GM21515 (cell line): ENCODE data around the gene UBA1.
A peak's percentile ranks its signal among the peaks of the same experiment; 100 is the strongest.

Experiments used
- ATAC-seq: cut with Tn5 transposase; IDR thresholded peaks from one replicate; pipeline ENCODE4 v1.9.1; 2021; ENCODE audit not compliant: unreplicated experiment

UBA1 gene

DNA sequence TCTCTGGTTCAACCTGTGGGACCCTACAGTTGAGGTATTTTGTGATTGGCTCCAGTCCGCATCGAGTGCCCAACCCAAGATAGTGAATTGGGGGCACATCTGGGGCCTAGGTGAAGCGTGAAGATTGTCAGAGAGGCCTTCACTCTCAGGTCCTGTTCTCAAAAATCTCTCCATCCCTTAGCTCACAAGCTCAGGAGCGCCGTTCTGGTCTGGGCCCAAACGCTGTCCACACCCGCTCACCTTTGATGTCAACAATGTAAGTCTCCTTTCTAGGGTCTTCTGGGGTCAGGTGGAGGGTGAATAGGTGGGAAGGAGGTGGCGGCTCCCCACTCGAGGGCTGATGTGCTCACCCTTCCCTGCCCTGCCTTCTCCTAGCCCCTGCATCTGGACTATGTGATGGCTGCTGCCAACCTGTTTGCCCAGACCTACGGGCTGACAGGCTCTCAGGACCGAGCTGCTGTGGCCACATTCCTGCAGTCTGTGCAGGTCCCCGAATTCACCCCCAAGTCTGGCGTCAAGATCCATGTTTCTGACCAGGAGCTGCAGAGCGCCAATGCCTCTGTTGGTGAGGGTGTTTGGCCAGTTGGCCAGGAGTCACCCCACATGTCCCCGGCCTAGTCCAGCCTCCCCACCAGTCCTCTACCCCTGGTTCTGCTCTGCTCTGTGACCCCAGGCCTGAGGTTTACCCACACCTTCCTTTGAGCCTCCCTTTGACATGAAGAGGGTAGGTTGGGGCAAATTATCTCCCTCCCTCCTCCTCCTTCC, 17.2 kb downstream of the UBA1 start:
- ATAC-seq: no peak

DNA sequence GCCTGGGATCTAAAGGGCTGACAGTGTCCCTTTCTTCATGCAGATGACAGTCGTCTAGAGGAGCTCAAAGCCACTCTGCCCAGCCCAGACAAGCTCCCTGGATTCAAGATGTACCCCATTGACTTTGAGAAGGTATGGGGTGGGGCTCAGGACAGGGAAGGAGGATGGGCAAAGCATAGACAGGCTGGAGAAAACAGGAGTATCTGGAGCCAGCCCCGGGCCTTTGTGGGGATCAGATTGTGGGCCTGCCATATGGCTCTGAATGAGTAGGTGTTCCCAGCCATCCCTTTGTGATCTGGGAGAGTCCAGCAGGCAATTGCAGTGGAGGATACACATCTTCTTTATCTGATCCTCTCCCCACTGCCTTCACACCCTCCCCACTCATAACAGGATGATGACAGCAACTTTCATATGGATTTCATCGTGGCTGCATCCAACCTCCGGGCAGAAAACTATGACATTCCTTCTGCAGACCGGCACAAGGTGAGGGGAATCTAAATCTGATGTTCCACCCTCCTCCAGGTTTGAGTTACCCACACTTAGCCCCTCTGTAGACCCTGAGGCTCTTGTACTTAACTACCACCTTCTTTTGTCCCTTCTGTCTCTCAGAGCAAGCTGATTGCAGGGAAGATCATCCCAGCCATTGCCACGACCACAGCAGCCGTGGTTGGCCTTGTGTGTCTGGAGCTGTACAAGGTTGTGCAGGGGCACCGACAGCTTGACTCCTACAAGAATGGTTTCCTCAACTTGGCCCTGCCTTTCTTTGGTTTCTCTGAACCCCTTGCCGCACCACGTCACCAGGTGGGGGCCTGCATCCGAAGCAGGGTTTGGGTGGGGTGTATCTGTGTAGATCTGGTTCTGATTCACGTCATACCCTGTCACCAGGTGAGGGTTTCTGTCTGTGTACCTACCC, 19.0 kb downstream of the UBA1 start:
- ATAC-seq: no peak

DNA sequence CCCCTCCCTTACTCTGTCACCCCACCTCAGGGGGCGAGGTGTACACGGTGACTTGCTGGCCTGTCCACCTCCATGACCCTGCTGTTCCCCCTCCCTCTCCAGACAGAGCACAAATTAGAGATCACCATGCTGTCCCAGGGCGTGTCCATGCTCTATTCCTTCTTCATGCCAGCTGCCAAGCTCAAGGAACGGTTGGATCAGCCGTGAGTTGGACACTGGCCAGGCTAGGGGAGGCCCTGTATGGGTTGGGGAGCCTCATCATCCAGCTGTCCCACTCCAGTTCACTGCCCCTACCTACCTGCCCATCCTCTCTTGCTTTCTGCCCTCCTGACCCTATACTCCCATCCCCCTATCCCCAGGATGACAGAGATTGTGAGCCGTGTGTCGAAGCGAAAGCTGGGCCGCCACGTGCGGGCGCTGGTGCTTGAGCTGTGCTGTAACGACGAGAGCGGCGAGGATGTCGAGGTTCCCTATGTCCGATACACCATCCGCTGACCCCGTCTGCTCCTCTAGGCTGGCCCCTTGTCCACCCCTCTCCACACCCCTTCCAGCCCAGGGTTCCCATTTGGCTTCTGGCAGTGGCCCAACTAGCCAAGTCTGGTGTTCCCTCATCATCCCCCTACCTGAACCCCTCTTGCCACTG, 20.9 kb downstream of the UBA1 start:
- ATAC-seq: no peak

DNA sequence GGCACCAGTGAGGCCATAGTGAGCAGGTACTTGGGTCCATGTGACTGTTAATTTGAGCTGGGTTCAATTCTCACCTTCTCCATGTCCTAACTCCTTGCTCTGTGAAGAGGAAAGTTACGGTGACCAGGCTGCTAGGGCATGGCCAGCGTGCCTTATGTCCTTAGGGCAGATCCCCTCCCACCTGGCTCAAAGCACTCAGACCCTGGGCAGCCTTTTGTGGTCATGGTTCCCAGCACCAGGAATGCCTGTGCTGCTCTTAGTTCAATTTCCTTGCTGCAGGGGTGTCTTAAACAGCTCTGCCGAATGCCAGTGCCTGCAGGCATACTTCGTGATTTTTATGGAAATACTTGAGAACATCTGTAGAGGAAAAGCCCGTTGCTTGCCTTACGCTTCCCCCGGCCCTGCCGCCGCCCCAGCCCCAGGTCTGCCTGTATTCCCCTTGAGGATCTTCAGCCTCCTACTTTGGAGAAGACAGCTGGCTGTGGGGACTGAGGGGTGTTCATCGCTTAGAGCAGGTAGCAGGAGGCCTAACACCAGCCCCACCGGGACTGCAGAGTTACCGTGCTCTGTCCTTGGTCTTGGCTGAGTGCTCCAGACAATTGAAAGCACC, 21.8 kb downstream of the UBA1 start:
- no peak for ATAC-seq

DNA sequence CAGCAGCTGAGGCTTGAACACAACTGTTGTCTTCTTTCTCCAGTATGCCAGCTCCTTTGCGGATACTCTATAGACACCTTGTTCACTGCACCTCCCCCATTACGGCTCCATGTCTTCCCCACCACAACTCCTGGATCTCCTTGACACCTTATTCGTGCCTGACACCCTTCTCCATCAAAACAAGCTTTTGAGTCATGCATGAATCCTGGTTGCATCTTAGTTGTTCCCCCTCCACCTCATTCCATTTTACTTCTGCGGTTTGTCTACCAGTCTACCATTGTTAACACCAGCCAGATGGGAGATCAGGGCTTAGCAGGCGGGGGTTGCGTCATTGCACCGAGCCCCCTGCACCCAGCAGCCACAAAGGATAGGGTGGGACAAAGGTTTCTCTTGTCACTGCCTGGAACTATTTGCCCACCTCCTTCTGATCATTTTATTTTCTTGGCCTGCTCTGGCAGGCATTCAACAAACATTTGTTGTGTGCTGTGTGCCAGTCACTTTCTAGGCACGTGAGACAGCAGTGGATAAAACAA, 22.8 kb downstream of the UBA1 start:
- no peak for ATAC-seq

DNA sequence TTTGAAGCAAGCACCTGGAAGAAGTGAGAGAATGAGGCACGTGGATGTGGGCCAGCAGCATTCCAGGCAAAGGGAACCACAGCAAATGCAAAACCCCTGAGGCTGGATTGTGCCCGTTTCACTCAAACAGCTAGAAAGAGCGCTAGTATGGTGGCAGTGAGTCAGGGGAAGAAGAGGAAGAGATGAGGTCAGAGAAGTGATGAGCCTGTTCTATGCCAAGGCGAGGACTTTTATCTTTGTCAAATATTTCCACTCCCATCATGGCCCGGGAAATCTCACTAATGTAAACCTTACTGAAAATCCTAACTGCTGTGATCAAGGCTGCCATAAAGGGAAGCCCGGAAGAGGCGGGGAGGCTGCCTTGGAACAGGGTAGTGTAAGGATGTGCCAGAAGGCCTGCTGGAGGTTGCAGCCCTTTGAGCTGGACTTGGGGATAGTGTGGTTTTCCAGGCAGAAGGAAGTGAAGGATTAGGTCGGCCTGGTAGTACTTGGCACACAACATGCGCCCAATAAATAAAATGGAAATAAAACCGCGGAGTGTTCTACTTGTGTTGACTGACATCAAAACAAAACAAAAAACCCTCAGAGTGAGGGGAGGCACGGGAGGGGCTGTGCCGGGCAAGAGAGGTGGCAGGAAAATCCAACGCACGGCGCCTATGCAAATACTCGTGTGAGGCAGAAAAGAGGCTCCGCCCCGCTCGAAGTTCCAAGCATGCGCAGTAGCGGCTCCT, 23.7 kb downstream of the UBA1 start:
- no peak for ATAC-seq

DNA sequence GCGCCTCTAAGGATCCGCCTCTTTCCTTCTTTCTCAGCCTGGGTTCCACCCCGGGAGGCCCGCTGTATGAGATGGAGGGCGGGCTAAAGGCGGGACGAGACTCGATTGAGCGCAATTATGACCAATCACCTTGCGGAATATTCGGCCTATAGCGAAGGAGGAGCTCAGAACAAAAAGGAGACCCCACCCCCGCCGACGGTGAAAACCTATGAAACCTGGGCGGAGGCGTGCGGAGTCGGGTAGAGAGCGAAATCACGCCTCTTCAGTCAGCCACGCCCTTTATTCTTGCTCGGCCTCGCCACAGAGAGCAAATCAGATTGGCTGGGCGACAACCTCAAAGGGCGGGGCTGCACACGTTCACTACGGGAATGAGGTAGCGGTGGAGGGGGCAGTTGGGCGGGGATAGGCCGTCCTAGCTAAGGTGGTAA, 24.2 kb downstream of the UBA1 start:
- peak; percentile 88 for ATAC-seq

DNA sequence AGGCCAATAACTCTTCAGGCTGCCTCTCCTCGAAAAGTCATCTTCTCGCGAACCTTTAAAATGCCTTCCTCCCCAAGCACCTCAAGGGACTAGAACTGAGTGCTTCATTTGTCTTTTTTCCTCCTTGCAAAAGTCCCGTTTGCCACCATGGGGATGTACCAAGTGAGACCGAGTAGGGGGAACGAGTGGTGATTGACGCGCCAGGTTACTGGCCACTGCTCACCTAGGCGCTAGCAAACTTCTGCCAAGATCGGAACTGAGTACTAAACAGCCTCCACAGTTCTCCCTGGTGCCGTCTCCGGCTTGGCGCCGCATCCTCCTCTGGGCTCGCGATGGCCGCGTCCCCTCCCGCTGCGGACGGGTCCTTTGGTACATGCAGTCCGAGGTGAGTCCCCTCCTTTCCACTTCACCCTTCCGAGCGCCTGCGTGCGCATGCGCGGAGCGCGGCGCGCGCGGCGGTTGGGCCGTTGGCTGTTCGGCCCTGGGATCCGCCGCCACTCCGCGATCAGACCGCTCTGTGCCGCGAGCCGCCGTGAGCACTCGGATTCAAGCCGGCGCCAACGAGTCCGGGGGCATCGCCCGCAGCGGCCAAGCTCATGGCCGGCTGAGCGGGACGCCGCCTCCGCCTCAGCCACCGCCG, 24.8 kb downstream of the UBA1 start, which contains the start of gene CDK16:
TSS of gene CDK16 (plus strand) at position 402 of the 640 bp plus-strand sequence. CDS start 4,877 bp downstream, outside the sequence.
- ATAC-seq: peak; percentile 34

DNA sequence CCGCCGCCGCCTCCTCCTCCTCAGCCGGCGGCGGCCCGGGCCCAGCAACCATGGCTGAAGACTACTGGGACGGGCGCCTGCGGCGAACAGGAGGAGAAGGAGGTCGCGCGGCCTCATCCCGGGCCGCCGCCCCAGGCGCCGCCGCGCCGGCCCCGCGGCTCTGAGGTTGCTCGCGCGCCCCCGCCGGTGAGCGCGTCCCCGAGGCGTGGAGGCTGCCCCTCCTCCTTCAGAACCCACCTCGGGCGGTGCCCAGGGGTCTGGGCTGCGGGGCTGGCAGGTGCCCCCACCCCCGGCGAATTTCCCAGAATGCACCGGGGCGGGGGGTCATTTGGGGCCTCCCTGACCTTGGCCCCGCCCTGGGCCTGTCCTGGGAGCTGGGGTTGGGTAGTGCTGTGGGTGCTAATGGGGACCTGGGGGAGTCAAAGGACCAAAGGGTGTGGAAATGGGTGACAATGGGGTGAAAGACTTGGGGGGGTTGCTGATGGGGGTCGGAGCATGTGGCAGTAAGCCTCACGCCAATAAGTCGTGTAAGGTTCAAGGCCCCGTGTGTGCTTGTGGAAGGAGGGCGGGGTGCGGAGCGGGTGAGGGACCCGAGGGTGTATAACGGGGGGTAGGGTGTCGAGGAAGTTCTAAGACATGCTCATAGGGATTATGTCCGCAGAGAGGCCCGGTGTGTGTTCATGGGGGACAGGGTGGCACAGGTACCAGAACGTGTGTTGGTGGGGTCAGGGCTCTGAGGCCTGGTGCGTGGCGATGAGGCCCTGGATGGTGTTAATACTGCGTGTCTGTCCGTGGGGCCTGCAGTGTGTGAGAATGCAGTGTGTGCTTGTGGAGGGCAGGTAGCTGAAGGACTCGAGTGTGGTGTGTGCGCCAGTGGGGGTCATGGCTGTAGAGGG, 25.5 kb downstream of the UBA1 start:
- no peak for ATAC-seq

DNA sequence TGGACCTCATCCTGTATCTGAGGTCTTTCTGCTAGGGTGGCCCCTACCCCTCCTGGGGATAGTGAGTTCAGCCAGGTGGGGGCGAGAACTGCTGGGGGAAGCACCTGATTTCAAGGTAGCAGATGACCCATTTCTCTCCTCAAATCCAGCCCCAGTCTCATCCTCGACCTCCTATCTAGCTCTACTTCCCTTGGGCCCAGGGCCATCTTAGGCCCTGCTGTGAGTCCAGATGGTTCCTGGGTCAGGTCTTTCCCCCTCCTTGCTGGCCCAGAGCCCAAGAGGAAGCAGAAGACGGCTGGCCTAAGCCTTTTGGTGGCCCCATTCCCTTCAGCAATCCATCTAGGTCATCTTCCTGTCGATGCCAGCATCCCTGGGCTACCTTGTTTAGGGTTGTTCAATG, 28.1 kb downstream of the UBA1 start:
- no peak for ATAC-seq

DNA sequence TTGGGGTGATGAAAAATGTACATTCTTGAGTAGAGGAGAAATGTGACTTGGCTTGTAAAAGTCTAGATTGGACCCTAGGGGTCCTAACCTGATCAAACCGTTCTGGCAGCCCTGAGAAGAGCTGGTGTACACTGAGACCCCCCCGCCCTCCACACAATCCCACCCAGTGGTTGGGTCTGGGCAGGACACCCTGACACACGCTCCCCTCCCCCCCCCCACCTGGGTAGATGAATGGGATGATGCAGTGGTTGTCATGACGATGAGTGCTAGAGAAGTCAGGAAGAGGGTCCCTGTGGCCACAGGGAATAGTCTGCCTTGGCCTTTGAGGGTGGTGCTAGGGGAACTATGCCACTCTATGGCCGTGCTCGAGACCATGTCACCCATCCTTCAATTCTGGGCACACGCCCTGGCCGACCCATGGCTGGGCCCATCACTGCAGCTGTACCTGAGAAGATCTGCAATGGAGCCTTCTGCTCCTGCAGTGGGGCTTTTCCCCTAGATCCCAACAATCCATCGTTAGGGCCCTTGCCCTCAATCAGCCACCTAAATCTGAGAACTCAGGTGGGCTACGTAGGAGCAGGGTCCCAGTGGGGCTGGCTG, 29.2 kb downstream of the UBA1 start:
- no peak for ATAC-seq

DNA sequence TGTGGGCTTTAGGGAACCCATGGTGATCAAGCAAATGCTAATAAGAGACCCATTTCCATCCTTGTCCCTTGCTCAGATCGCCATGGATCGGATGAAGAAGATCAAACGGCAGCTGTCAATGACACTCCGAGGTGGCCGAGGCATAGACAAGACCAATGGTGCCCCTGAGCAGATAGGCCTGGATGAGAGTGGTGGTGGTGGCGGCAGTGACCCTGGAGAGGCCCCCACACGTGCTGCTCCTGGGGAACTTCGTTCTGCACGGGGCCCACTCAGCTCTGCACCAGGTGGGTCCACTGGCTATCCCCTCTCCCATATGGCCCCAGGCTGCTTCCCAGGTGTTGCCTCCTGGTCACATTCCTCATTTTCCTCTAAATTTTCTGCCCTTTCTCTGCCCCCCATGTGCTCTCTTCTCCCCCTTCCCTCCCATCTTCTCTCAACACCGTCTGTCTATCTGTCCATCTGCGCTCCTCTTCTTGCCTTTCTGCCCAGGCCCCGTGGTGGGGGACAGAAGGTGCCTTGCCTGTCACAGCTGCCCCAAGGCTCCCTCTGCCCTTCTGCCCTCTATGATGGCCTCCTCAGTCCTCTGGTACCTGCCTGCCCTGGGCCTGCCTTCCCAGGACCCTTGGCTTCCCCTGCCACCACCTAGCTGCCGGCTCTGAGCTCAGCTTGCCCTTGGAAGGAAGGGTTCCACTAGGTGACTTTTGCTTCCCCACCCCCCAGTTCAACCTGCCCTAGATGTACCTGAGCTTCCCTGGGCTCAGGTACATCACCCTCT, 30.0 kb downstream of the UBA1 start:
- ATAC-seq: no peak

DNA sequence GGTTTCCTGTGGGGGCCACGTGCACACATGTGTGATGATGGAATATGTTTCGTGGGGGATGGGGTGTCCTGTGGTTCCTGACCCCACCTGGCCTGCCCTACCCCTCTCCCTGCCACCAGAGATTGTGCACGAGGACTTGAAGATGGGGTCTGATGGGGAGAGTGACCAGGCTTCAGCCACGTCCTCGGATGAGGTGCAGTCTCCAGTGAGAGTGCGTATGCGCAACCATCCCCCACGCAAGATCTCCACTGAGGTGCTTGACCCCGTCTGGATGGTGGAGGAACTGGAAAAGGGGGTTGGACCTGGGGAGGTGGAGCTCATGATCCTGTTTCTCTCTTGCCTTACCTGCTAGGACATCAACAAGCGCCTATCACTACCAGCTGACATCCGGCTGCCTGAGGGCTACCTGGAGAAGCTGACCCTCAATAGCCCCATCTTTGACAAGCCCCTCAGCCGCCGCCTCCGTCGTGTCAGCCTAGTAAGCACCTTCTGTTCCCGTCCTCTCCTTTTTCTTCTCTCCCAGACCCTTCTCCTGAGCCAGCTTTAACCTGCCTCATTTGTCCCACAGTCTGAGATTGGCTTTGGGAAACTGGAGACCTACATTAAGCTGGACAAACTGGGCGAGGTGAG, 30.8 kb downstream of the UBA1 start:
- ATAC-seq: no peak

DNA sequence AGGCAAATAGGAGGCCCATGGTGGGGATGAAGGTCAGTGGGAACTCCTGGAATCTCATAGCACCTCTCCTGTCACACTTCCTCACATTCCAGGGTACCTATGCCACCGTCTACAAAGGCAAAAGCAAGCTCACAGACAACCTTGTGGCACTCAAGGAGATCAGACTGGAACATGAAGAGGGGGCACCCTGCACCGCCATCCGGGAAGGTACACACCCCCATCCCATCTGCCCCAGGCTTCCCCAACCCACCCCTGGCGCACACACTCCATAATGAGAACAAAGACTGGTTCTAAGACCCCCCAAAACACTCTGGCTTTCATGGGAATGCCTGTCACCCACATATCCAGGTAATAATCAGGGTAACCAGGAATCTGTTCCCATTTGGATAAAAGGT, 31.3 kb downstream of the UBA1 start:
- ATAC-seq: no peak

DNA sequence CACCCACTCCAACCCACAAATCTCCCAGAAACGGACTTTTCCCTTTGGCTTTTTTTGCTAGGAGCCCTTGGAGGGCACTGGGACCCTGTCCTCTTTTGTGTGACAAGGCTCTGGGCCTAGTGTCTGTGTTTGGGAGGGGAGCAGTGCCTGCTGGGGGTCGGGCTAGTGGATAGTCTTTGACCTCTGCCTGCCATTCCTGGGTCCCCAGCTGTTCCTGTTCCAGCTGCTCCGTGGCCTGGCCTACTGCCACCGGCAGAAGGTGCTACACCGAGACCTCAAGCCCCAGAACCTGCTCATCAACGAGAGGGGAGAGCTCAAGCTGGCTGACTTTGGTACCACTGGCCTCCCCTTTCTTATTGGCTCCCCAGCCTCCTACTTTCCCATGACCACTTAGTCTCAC, 32.4 kb downstream of the UBA1 start:
- no peak for ATAC-seq

DNA sequence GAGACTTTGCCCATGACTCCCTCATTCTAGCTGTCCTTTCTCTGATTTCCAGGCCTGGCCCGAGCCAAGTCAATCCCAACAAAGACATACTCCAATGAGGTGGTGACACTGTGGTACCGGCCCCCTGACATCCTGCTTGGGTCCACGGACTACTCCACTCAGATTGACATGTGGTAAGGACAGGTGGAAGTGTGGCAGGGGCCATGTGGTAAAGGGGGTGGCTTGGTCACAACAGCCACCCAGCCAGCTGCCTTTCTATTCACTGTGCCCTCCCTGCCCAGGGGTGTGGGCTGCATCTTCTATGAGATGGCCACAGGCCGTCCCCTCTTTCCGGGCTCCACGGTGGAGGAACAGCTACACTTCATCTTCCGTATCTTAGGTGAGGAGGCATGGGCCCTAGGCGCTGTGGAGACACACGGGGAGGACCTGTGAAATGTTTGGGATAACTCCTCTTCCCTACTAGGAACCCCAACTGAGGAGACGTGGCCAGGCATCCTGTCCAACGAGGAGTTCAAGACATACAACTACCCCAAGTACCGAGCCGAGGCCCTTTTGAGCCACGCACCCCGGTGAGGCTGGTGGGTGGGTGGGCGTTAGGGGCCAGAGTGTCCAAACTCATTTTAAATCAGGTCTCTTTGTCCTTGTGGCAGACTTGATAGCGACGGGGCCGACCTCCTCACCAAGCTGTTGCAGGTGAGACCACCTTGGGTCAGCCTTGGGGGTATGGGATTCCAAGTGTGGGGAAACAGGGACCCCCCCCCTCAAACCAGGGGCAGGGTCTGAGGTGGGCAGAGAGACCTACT, 33.1 kb downstream of the UBA1 start:
- ATAC-seq: no peak

DNA sequence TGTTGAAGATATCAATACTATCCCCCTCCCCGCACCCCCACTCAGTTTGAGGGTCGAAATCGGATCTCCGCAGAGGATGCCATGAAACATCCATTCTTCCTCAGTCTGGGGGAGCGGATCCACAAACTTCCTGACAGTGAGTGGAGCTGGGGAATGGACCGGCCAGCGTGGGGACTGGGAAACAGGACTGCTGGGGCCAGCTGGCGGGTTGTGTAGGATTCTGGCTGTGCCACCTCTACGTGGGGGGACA, 33.6 kb downstream of the UBA1 start:
- ATAC-seq: no peak
